IMR-90 (cell line): ENCODE data around the gene NISCH. TPM values are rescaled to one million over a fixed set of nuclear protein-coding genes. Genes with fewer than 3 reads are reported as not detected.
A peak's percentile ranks its signal among the peaks of the same experiment; 100 is the strongest.

Experiments
- ATAC-seq: fragments of 200-7000 bp; cut with Tn5 transposase; 2 replicates; pipeline ENCODE4 v1.9.1; 2020; ENCODE audit warnings: low read depth, mild to moderate bottlenecking, moderate library complexity
- BruUV-seq: library from RNA; stranded (reverse); fragments of 400-500 nt; replicated peaks from 2 replicates; lab custom pipeline; 2021; lab: Mats Ljungman, UMichigan
- CTCF ChIA-PET: fragments of 300-600 bp; formaldehyde crosslinking; extraction: SDS; loops from one replicate; lab custom pipeline; 2021; ENCODE audit warnings: antibody characterized with exemption; lab: Yijun Ruan, JAX
- POLR2A ChIA-PET: fragments of 300-600 bp; sonication (Branson Sonifier 250); formaldehyde crosslinking; loops from one replicate; lab custom pipeline; 2022; ENCODE audit warnings: antibody characterized with exemption; ENCODE audit not compliant: unreplicated experiment; lab: Charles Lee
- DNase-seq: peaks from one replicate; pipeline ENCODE4 v3.0.0; 2013
- H2AFZ ChIP-seq: replicated peaks from 2 replicates; pipeline ENCODE3; 2013; ENCODE audit warnings: low read length, mild to moderate bottlenecking; ENCODE audit not compliant: poor library complexity
- H2AK5ac ChIP-seq: 2 replicates; pipeline ENCODE4 v1.6.1; 2013; ENCODE audit warnings: low read depth, low read length, inconsistent platforms
- H2AK9ac ChIP-seq: replicated peaks from 2 replicates; pipeline ENCODE3; 2013; ENCODE audit warnings: mild to moderate bottlenecking, low read depth, low read length, moderate library complexity; ENCODE audit not compliant: poor library complexity
- H2BK120ac ChIP-seq: 2 replicates; pipeline ENCODE4 v1.6.1; 2013; ENCODE audit warnings: low read depth, low read length, inconsistent platforms
- H2BK15ac ChIP-seq: 3 replicates; pipeline ENCODE4 v1.6.1; 2013; ENCODE audit warnings: low read depth, low read length, inconsistent platforms
- H2BK20ac ChIP-seq: 2 replicates; pipeline ENCODE4 v1.6.1; 2013; ENCODE audit warnings: low read depth, mild to moderate bottlenecking, inconsistent platforms, low read length, moderate library complexity
- H2BK5ac ChIP-seq: 2 replicates; pipeline ENCODE4 v1.6.1; 2013; ENCODE audit warnings: mild to moderate bottlenecking, low read depth, low read length, inconsistent platforms; ENCODE audit not compliant: poor library complexity, severe bottlenecking
- H3K14ac ChIP-seq: replicated peaks from 2 replicates; pipeline ENCODE4 v1.6.1; 2013; ENCODE audit warnings: low read depth, low read length, inconsistent platforms
- H3K18ac ChIP-seq: 2 replicates; pipeline ENCODE4 v1.6.1; 2013; ENCODE audit warnings: low read depth, low read length, control low read depth
- H3K23ac ChIP-seq: 2 replicates; pipeline ENCODE4 v1.6.1; 2013; ENCODE audit warnings: low read depth, low read length, inconsistent platforms
- H3K27ac ChIP-seq: 2 replicates; pipeline ENCODE4 v1.5.1; 2013; ENCODE audit warnings: mild to moderate bottlenecking, control low read depth, low read length; ENCODE audit not compliant: insufficient read depth
- H3K27me3 ChIP-seq: 2 replicates; pipeline ENCODE4 v1.6.1; 2013; ENCODE audit warnings: low read length; ENCODE audit not compliant: control insufficient read depth, insufficient read depth
- H3K36me3 ChIP-seq: 2 replicates; pipeline ENCODE4 v1.6.1; 2013; ENCODE audit warnings: low read length, mixed read lengths; ENCODE audit not compliant: control insufficient read depth, insufficient read depth
- H3K4ac ChIP-seq: 2 replicates; pipeline ENCODE4 v1.6.1; 2013; ENCODE audit warnings: low read depth, low read length, inconsistent platforms
- H3K4me1 ChIP-seq: 2 replicates; pipeline ENCODE4 v1.6.1; 2013; ENCODE audit warnings: low read length, mixed read lengths; ENCODE audit not compliant: control insufficient read depth, insufficient read depth
- H3K4me2 ChIP-seq: 2 replicates; pipeline ENCODE4 v1.6.1; 2013; ENCODE audit warnings: low read depth, mild to moderate bottlenecking, control low read depth, low read length, moderate library complexity
- H3K4me3 ChIP-seq: 2 replicates; pipeline ENCODE4 v1.5.1; 2013; ENCODE audit warnings: low read depth, mild to moderate bottlenecking, control low read depth, low read length, moderate library complexity; ENCODE audit not compliant: insufficient read depth
- H3K56ac ChIP-seq: 2 replicates; pipeline ENCODE4 v1.6.1; 2013; ENCODE audit warnings: low read length, inconsistent platforms; ENCODE audit not compliant: insufficient read depth; ENCODE audit errors: extremely low read depth
- H3K79me1 ChIP-seq, 2 experiments: 2 replicates each; pipeline ENCODE4 v1.6.1; 2013; ENCODE audit warnings: low read length in 2 of 2, inconsistent platforms in 1 of 2, low read depth in 1 of 2
- H3K9ac ChIP-seq: 2 replicates; pipeline ENCODE4 v1.6.1; 2013; ENCODE audit warnings: low read depth, low read length, control low read depth
- H3K9me1 ChIP-seq: 2 replicates; pipeline ENCODE4 v1.6.1; 2013; ENCODE audit warnings: low read length, inconsistent platforms; ENCODE audit not compliant: insufficient read depth
- H3K9me3 ChIP-seq: 2 replicates; pipeline ENCODE4 v1.6.1; 2013; ENCODE audit warnings: low read length; ENCODE audit not compliant: control insufficient read depth, insufficient read depth
- H4K20me1 ChIP-seq: 2 replicates; pipeline ENCODE4 v1.6.1; 2013; ENCODE audit warnings: low read length, inconsistent platforms; ENCODE audit not compliant: insufficient read depth
- H4K5ac ChIP-seq: 2 replicates; pipeline ENCODE4 v1.6.1; 2013; ENCODE audit warnings: mild to moderate bottlenecking, low read depth, low read length, control low read depth
- H4K8ac ChIP-seq, 2 experiments: 2 replicates each; pipeline ENCODE4 v1.6.1; 2013; ENCODE audit warnings: low read depth in 2 of 2, low read length in 2 of 2, control low read depth in 1 of 2, inconsistent platforms in 1 of 2
- H4K91ac ChIP-seq: 2 replicates; pipeline ENCODE4 v1.6.1; 2013; ENCODE audit warnings: low read depth, low read length, inconsistent platforms; ENCODE audit not compliant: insufficient read depth
- BHLHE40 ChIP-seq: fragments of 150-350 bp; IDR thresholded peaks from 2 replicates; pipeline ENCODE4 v1.6.1; 2016; ENCODE audit warnings: mild to moderate bottlenecking, low read depth, low read length
- CEBPB ChIP-seq: IDR thresholded peaks from 2 replicates; pipeline ENCODE4 v1.6.1; 2012; ENCODE audit warnings: low read depth, low read length, improper control_type of control experiment
- CHD1 ChIP-seq: IDR thresholded peaks from 2 replicates; pipeline ENCODE4 v1.6.1; 2012; ENCODE audit warnings: low read depth, low read length, improper control_type of control experiment
- CTCF ChIP-seq: conservative IDR thresholded peaks from 2 replicates; pipeline ENCODE4 v1.5.1; 2012; ENCODE audit warnings: mild to moderate bottlenecking, low read depth, low read length, improper control_type of control experiment
- FOS ChIP-seq: fragments of 150-350 bp; IDR thresholded peaks from 2 replicates; pipeline ENCODE4 v1.6.1; 2016; ENCODE audit warnings: low read depth, low read length
- MAZ ChIP-seq: IDR thresholded peaks from 2 replicates; pipeline ENCODE4 v1.6.1; 2012; ENCODE audit warnings: low read depth, mild to moderate bottlenecking, low read length, improper control_type of control experiment, moderate library complexity, borderline replicate concordance
- NFE2L2 ChIP-seq: fragments of 150-350 bp; IDR thresholded peaks from 2 replicates; pipeline ENCODE4 v1.6.1; 2016; ENCODE audit warnings: low read depth, mild to moderate bottlenecking, low read length
- RAD21 ChIP-seq: IDR thresholded peaks from 2 replicates; pipeline ENCODE4 v1.6.1; 2012; ENCODE audit warnings: low read length, improper control_type of control experiment
- RCOR1 ChIP-seq: IDR thresholded peaks from 2 replicates; pipeline ENCODE4 v1.6.1; 2012; ENCODE audit warnings: mild to moderate bottlenecking, low read length, improper control_type of control experiment; ENCODE audit not compliant: insufficient replicate concordance
- USF2 ChIP-seq: fragments of 150-350 bp; IDR thresholded peaks from 2 replicates; pipeline ENCODE4 v1.6.1; 2017; ENCODE audit warnings: mild to moderate bottlenecking, antibody characterized with exemption, low read length, low read depth
- WGBS, 2 experiments: methylation state at CpG; one replicate each; pipeline versions ENCODE4 v1.1.5 to v1.1.7; 2013; ENCODE audit warnings: missing lambda C conversion rate in 2 of 2; ENCODE audit not compliant: insufficient read length in 1 of 2; ENCODE audit errors: extremely low coverage in 2 of 2; 5-methylcytosine and 5-hydroxymethylcytosine counted together
- dilution Hi-C: fragments of 300-500 bp; cut with HindIII; formaldehyde crosslinking; loops from one replicate; pipeline ENCODE4 v1.14.3; 2018; ENCODE audit warnings: low sequenced_read_pairs; ENCODE audit not compliant: unreplicated experiment
- in situ Hi-C: fragments of 300-500 bp; cut with MboI; formaldehyde crosslinking; loops from 3 replicates; pipeline ENCODE4 v1.14.3; 2019; ENCODE audit warnings: low sequenced_read_pairs, inconsistent platforms, mixed read lengths
- intact Hi-C: fragments of 100-400 bp; cut with micrococcal nuclease; formaldehyde crosslinking; loops from 2 replicates; pipeline ENCODE4 v1.10.0; 2022
- polyA plus RNA-seq, 3 experiments: library from polyadenylated mRNA; depleted of rRNA; stranded (reverse); fragments of >200 nt; gene quantifications; 2 replicates each; pipeline ENCODE4 v1.2.3, GENCODE V29; 2012; ENCODE audit warnings: low replicate concordance in 1 of 3
- total RNA-seq: library from RNA; depleted of rRNA; stranded (reverse); fragments of >200 nt; gene quantifications from 2 replicates; pipeline ENCODE4 v1.2.3, GENCODE V29; 2012
- TF ChIP-seq, protein P1 (sequence below): fragments of 150-350 bp; IDR thresholded peaks from 2 replicates; pipeline ENCODE4 v1.6.1; 2016; ENCODE audit warnings: low read depth, mild to moderate bottlenecking, low read length, moderate library complexity, borderline replicate concordance

Gene NISCH
- total and polyA plus RNA-seq, 2 of the 4 experiments (the other 2 are of a cell fraction): 36.9 to 86.0 TPM

DNA sequence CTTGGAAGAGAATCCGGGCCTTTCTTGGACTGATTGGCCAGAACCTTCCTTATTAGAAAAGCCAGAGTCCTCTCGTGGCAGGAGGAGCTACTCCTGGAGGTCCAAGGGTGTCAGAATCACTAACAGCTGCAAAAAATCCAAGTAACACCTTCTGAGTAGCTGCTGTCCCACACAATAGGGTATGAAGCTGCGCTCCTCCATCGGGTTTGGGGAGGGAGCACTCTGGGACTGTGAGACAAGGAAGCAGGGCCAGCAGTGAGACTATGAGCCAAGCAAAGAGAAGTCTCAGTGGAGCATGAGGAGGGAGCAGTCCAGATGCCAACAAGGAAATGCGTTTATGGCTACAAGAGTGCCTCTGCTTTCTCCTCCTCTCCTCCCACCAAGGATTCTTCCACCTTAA is 32.2 kb upstream of the NISCH start:
- no CpG with 5 or more reads among the region's 5 CpGs for WGBS, 2 experiments
- H4K8ac ChIP-seq: no peak overlapping the region
- H3K27ac ChIP-seq: no peak overlapping the region
- in situ Hi-C loops: no loop called here
- ATAC-seq (peak; percentile 48), DNase-seq (no peak)
- H3K9me3 ChIP-seq: no peaks in the 10 kb centered on the region
- H4K20me1 ChIP-seq: no peaks in the 10 kb centered on the region
- H2BK15ac ChIP-seq: no peak overlapping the region
- no peak overlapping the region for H2BK120ac ChIP-seq
- 0 out of 2 replicates have a peak, but pooled peaks cover 2% of the 10 kb centered on the region for H3K27me3 ChIP-seq
- H3K4ac ChIP-seq: no peak overlapping the region
- H4K91ac ChIP-seq: no peak overlapping the region
- TF ChIP-seq USF2: no peak
- no peak for TF ChIP-seq CHD1
- no peak for TF ChIP-seq FOS
- no peak for TF ChIP-seq NFE2L2
- TF ChIP-seq BHLHE40: no peak
- TF ChIP-seq MAZ: no peak
- no peak for TF ChIP-seq CTCF
- no peak for TF ChIP-seq CEBPB
- TF ChIP-seq, protein P1, sequence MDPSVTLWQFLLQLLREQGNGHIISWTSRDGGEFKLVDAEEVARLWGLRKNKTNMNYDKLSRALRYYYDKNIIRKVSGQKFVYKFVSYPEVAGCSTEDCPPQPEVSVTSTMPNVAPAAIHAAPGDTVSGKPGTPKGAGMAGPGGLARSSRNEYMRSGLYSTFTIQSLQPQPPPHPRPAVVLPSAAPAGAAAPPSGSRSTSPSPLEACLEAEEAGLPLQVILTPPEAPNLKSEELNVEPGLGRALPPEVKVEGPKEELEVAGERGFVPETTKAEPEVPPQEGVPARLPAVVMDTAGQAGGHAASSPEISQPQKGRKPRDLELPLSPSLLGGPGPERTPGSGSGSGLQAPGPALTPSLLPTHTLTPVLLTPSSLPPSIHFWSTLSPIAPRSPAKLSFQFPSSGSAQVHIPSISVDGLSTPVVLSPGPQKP: no peak
- no peak for TF ChIP-seq RCOR1
- no peak for TF ChIP-seq RAD21
- no peaks in the 10 kb centered on the region for H3K4me1 ChIP-seq
- no peak overlapping the region for H3K4me3 ChIP-seq
- no peak overlapping the region for H2AK5ac ChIP-seq
- no peaks in the 10 kb centered on the region for H3K36me3 ChIP-seq
- H3K4me2 ChIP-seq: no peak overlapping the region
- H4K5ac ChIP-seq: no peak overlapping the region
- H2AFZ ChIP-seq: peak overlapping the region; percentile 33
- no peak overlapping the region for H3K9ac ChIP-seq
- POLR2A ChIA-PET: no interaction called here
- no peaks in the 10 kb centered on the region for H3K79me1 ChIP-seq
- BruUV-seq: no TSS peak
- H2BK20ac ChIP-seq: no peak overlapping the region
- no peak overlapping the region for H3K56ac ChIP-seq
- CTCF ChIA-PET: interaction anchor here (1.0 to 3.7 kb wide), 2 partner anchors 11 to 23 kb away, joined by 3 to 11 read pairs; no protein-coding TSS in a partner anchor
- no peak overlapping the region for H3K23ac ChIP-seq
- H3K14ac ChIP-seq: no peak overlapping the region
- dilution Hi-C loops: no loop called here
- intact Hi-C loops: no loop called here
- H3K18ac ChIP-seq: no peak overlapping the region
- no peak overlapping the region for H2AK9ac ChIP-seq
- H3K9me1 ChIP-seq: no peaks in the 10 kb centered on the region
- H2BK5ac ChIP-seq: no peak overlapping the region
